Mesenchymal stem cell (in vitro differentiated cells and primary cell): ENCODE data around the gene SMARCD3.

Source experiments
- DNase-seq: peaks from one replicate; pipeline ENCODE4 v3.0.0-alpha.2; 2013
- H2AFZ ChIP-seq: one replicate; pipeline ENCODE4 v1.6.1; 2013; ENCODE audit warnings: low read depth, mild to moderate bottlenecking, control low read depth, inconsistent platforms, low read length, moderate library complexity
- H2AK5ac ChIP-seq: 2 replicates; pipeline ENCODE4 v1.6.1; 2013; ENCODE audit warnings: low read length, moderate library complexity, mild to moderate bottlenecking, inconsistent platforms; ENCODE audit not compliant: severe bottlenecking
- H2BK120ac ChIP-seq: one replicate; pipeline ENCODE4 v1.6.1; 2013; ENCODE audit warnings: low read depth, mild to moderate bottlenecking, inconsistent platforms, low read length, moderate library complexity
- H2BK12ac ChIP-seq, 2 experiments: one replicate each; pipeline ENCODE4 v1.6.1; 2013; ENCODE audit warnings: inconsistent platforms in 2 of 2, low read length in 2 of 2, mild to moderate bottlenecking in 2 of 2, moderate library complexity in 2 of 2, control low read depth in 1 of 2
- H2BK15ac ChIP-seq: one replicate; pipeline ENCODE4 v1.6.1; 2013; ENCODE audit warnings: mild to moderate bottlenecking, low read depth, inconsistent platforms; ENCODE audit not compliant: poor library complexity, severe bottlenecking
- H2BK5ac ChIP-seq: 2 replicates; pipeline ENCODE4 v1.6.1; 2013; ENCODE audit warnings: low read depth, mild to moderate bottlenecking, low read length, control low read depth, inconsistent platforms; ENCODE audit not compliant: poor library complexity, severe bottlenecking
- H3K14ac ChIP-seq, 2 experiments: one replicate each; pipeline ENCODE4 v1.6.1; 2013; ENCODE audit warnings: inconsistent platforms in 2 of 2, low read length in 2 of 2, control low read depth in 1 of 2, mild to moderate bottlenecking in 1 of 2, moderate library complexity in 1 of 2
- H3K18ac ChIP-seq, 2 experiments: one replicate each; pipeline ENCODE4 v1.6.1; 2013; ENCODE audit warnings: inconsistent platforms in 2 of 2, low read length in 2 of 2, control low read depth in 1 of 2, low read depth in 1 of 2, mild to moderate bottlenecking in 1 of 2
- H3K23ac ChIP-seq, 2 experiments: one replicate each; pipeline ENCODE4 v1.6.1; 2013; ENCODE audit warnings: inconsistent platforms in 2 of 2, low read length in 2 of 2, mild to moderate bottlenecking in 2 of 2, moderate library complexity in 2 of 2, control low read depth in 1 of 2
- H3K27ac ChIP-seq: 2 replicates; pipeline ENCODE4 v1.5.1; 2013; ENCODE audit warnings: mild to moderate bottlenecking, moderate library complexity, low read length, control low read depth, inconsistent platforms; ENCODE audit not compliant: poor library complexity, severe bottlenecking
- H3K27me3 ChIP-seq, 2 experiments: 2 replicates each; pipeline versions ENCODE4 v1.6.1 to v1.7.0; 2013; ENCODE audit warnings: low read length in 2 of 2, mild to moderate bottlenecking in 2 of 2, moderate library complexity in 2 of 2, control low read depth in 1 of 2, inconsistent platforms in 1 of 2; ENCODE audit not compliant: control insufficient read depth in 1 of 2, insufficient read depth in 1 of 2
- H3K36me3 ChIP-seq, 2 experiments: 2 replicates each; pipeline versions ENCODE4 v1.6.1 to v1.7.0; 2013; ENCODE audit warnings: low read length in 2 of 2, control low read depth in 1 of 2, inconsistent platforms in 1 of 2, low read depth in 1 of 2, mild to moderate bottlenecking in 1 of 2; ENCODE audit not compliant: insufficient read depth in 2 of 2, control insufficient read depth in 1 of 2
- H3K4ac ChIP-seq, 2 experiments: one replicate each; pipeline ENCODE4 v1.6.1; 2013; ENCODE audit warnings: inconsistent platforms in 2 of 2, low read length in 2 of 2, mild to moderate bottlenecking in 2 of 2, moderate library complexity in 2 of 2, control low read depth in 1 of 2, low read depth in 1 of 2
- H3K4me1 ChIP-seq: 2 replicates; pipeline ENCODE4 v1.6.1; 2013; ENCODE audit warnings: low read depth, low read length, control low read depth; ENCODE audit not compliant: control insufficient read depth, insufficient read depth
- H3K4me2 ChIP-seq: 2 replicates; pipeline ENCODE4 v1.6.1; 2013; ENCODE audit warnings: low read length, mild to moderate bottlenecking, inconsistent platforms; ENCODE audit not compliant: poor library complexity, severe bottlenecking
- H3K4me3 ChIP-seq, 2 experiments: 2 replicates each; pipeline versions ENCODE4 v1.5.1 to v1.7.0; 2013; ENCODE audit warnings: low read length in 2 of 2, mild to moderate bottlenecking in 2 of 2, control low read depth in 1 of 2, low read depth in 1 of 2; ENCODE audit not compliant: insufficient read depth in 1 of 2
- H3K79me1 ChIP-seq: replicated peaks from 2 replicates; pipeline ENCODE4 v1.6.1; 2013; ENCODE audit warnings: mild to moderate bottlenecking, control low read depth, low read length, inconsistent platforms; ENCODE audit not compliant: poor library complexity, severe bottlenecking
- H3K9ac ChIP-seq: 2 replicates; pipeline ENCODE4 v1.7.0; 2013; ENCODE audit warnings: mild to moderate bottlenecking, low read length, moderate library complexity
- H3K9me3 ChIP-seq: 2 replicates; pipeline ENCODE4 v1.7.0; 2013; ENCODE audit warnings: mild to moderate bottlenecking, low read length; ENCODE audit not compliant: control insufficient read depth
- H4K8ac ChIP-seq: one replicate; pipeline ENCODE4 v1.6.1; 2013; ENCODE audit warnings: inconsistent platforms, mild to moderate bottlenecking, low read length, moderate library complexity
- H4K91ac ChIP-seq: one replicate; pipeline ENCODE4 v1.6.1; 2013; ENCODE audit warnings: mild to moderate bottlenecking, low read length, inconsistent platforms
- WGBS: methylation state at CpG from one replicate; pipeline ENCODE4 v1.1.7; 2013; ENCODE audit warnings: mixed read lengths; 5-methylcytosine and 5-hydroxymethylcytosine counted together

SMARCD3 gene

GRCh38 chr7:151282111-151282510 is 33.6 kb upstream of the SMARCD3 start:
- H2AK5ac ChIP-seq = no peak overlapping the region
- peaks cover 3% of the 10 kb centered on the region for H3K4me1 ChIP-seq
- no peaks in the 10 kb centered on the region for H3K79me1 ChIP-seq
- no peak overlapping the region for H3K4ac ChIP-seq
- H3K4me3 ChIP-seq = no peak overlapping the region
- H2AFZ ChIP-seq = no peak overlapping the region
- peaks cover 8% of the 10 kb centered on the region for H3K9me3 ChIP-seq
- no peak overlapping the region for H2BK12ac ChIP-seq
- H3K27ac ChIP-seq = no peak overlapping the region
- no peak overlapping the region for H4K8ac ChIP-seq
- H3K23ac ChIP-seq = no peak overlapping the region
- no peak overlapping the region for H2BK120ac ChIP-seq
- H3K27me3 ChIP-seq = peaks cover 43 to 82% of the 10 kb centered on the region in 2 experiments
- no peak overlapping the region for H2BK5ac ChIP-seq
- WGBS = 82% methylated on average over 8 of the region's 8 CpGs
- H3K4me2 ChIP-seq = no peak overlapping the region
- no peak overlapping the region for H2BK15ac ChIP-seq
- no peak overlapping the region for H3K14ac ChIP-seq
- H4K91ac ChIP-seq = no peak overlapping the region
- H3K9ac ChIP-seq = no peak overlapping the region
- no peak overlapping the region for H3K18ac ChIP-seq
- no peaks in the 10 kb centered on the region for H3K36me3 ChIP-seq
- DNase-seq = no peak

GRCh38 chr7:151281686-151282085 is 33.2 kb upstream of the SMARCD3 start:
- Histone ChIP-seq H3K4me2 (no peak overlapping the region), H2AK5ac (no peak overlapping the region), H3K27me3 (peaks cover 39 to 78% of the 10 kb centered on the region in 2 experiments), H3K9ac (no peak overlapping the region), H4K91ac (no peak overlapping the region), H3K36me3 (no peaks in the 10 kb centered on the region), H4K8ac (no peak overlapping the region), H3K4ac (no peak overlapping the region), H2BK15ac (no peak overlapping the region), H2BK12ac (no peak overlapping the region), H2BK120ac (no peak overlapping the region), H3K4me3 (no peak overlapping the region), H3K79me1 (no peaks in the 10 kb centered on the region), H2AFZ (no peak overlapping the region), H3K9me3 (peaks cover 8% of the 10 kb centered on the region), H3K27ac (no peak overlapping the region), H2BK5ac (no peak overlapping the region), H3K14ac (no peak overlapping the region), H3K18ac (no peak overlapping the region), H3K23ac (no peak overlapping the region), H3K4me1 (peaks cover 4% of the 10 kb centered on the region)
- no peak for DNase-seq
- WGBS = 73% methylated on average over 4 of the region's 6 CpGs

GRCh38 chr7:151280388-151281019 is 32.0 kb upstream of the SMARCD3 start:
- Histone ChIP-seq H3K9ac (no peak overlapping the region), H3K23ac (no peak overlapping the region), H2BK5ac (no peak overlapping the region), H3K27me3 (peaks cover 45 to 85% of the 10 kb centered on the region in 2 experiments), H3K4me2 (no peak overlapping the region), H3K79me1 (no peaks in the 10 kb centered on the region), H3K18ac (no peak overlapping the region), H4K8ac (no peak overlapping the region), H3K36me3 (no peaks in the 10 kb centered on the region), H2AK5ac (no peak overlapping the region), H2BK12ac (no peak overlapping the region), H3K4ac (no peak overlapping the region), H3K4me1 (peaks cover 11% of the 10 kb centered on the region), H3K14ac (no peak overlapping the region), H2AFZ (no peak overlapping the region), H3K9me3 (peaks cover 8% of the 10 kb centered on the region), H2BK120ac (no peak overlapping the region), H3K4me3 (no peak overlapping the region), H4K91ac (no peak overlapping the region), H3K27ac (no peak overlapping the region), H2BK15ac (no peak overlapping the region)
- WGBS = 79% methylated on average over 9 of the region's 9 CpGs
- DNase-seq = no peak

GRCh38 chr7:151279868-151280267 is 31.4 kb upstream of the SMARCD3 start:
- Histone ChIP-seq H3K27ac (no peak overlapping the region), H3K4me1 (peaks cover 12% of the 10 kb centered on the region), H2BK5ac (no peak overlapping the region), H3K14ac (no peak overlapping the region), H2AFZ (no peak overlapping the region), H3K4me2 (no peak overlapping the region), H3K23ac (no peak overlapping the region), H2BK12ac (no peak overlapping the region), H4K91ac (no peak overlapping the region), H3K27me3 (peaks cover 44 to 84% of the 10 kb centered on the region in 2 experiments), H3K36me3 (no peaks in the 10 kb centered on the region), H3K4me3 (no peak overlapping the region), H3K18ac (no peak overlapping the region), H4K8ac (no peak overlapping the region), H3K9me3 (peaks cover 8% of the 10 kb centered on the region), H2BK15ac (no peak overlapping the region), H2AK5ac (no peak overlapping the region), H2BK120ac (no peak overlapping the region), H3K4ac (no peak overlapping the region), H3K79me1 (no peaks in the 10 kb centered on the region), H3K9ac (no peak overlapping the region)
- no peak for DNase-seq
- 82% methylated on average over 3 of the region's 5 CpGs for WGBS
